T-helper 2 cell treated with Interferon-gamma antibody and Interleukin-4, amounts not matched to agents 100 ng/mL and 5 ng/mL, for 36 hours (primary cell): ENCODE data around the gene CKLF. TPM values are rescaled to one million over a fixed set of nuclear protein-coding genes. Genes with fewer than 3 reads are reported as not detected.

Experiments
- intact Hi-C: fragments of 100-400 bp; cut with micrococcal nuclease; formaldehyde crosslinking; loops from one replicate; pipeline ENCODE4 v1.15.1; 2023
- total RNA-seq: library from RNA; stranded (reverse); gene quantifications from 2 replicates; pipeline ENCODE4 v1.2.3, GENCODE V29; 2022

The CKLF gene
- total RNA-seq, 1 donor from 2014 or later, result 140 TPM

- intact Hi-C loops, result no loop called here
These were observed 12.5 kb upstream of the CKLF start for GRCh38 chr16:66539623-66540469.

GRCh38 chr16:66541388-66542355 lies 10.7 kb upstream of the CKLF start:
- intact Hi-C loops, result no loop called here

- intact Hi-C loops, result no loop called here
These were observed 10.0 kb upstream of the CKLF start for GRCh38 chr16:66542396-66542795.

- intact Hi-C loops, result no loop called here
These were observed 8.8 kb upstream of the CKLF start for GRCh38 chr16:66543541-66543940.

- intact Hi-C loops, result no loop called here
These were observed 8.2 kb upstream of the CKLF start for GRCh38 chr16:66544016-66544757.

- intact Hi-C loops, result no loop called here
These were observed 5.0 kb upstream of the CKLF start for GRCh38 chr16:66547101-66547989.

- intact Hi-C loops, result loop anchor here (2.0 kb wide), 1 partner anchor 23 kb away; no protein-coding TSS in a partner anchor
These were observed 4.3 kb upstream of the CKLF start for GRCh38 chr16:66548068-66548467.

GRCh38 chr16:66548868-66549267 lies 3.5 kb upstream of the CKLF start:
- intact Hi-C loops, result loop anchor here (2.0 kb wide), 1 partner anchor 24 kb away; no protein-coding TSS in a partner anchor

GRCh38 chr16:66549284-66550131 lies 2.9 kb upstream of the CKLF start, which contains the start of gene TK2:
TSS of gene TK2 (minus strand) at chr16:66550122. CDS start at chr16:66550061, 61 bp downstream.
- intact Hi-C loops, result loop anchor here (2.0 to 5.0 kb wide), 3 partner anchors 25 to 148 kb away; partner anchors contain the start of gene CMTM4

GRCh38 chr16:66551348-66551759 lies 1.0 kb upstream of the CKLF start:
- intact Hi-C loops, result loop anchor here (1.0 to 5.0 kb wide), 3 partner anchors 35 to 146 kb away; partner anchors contain the start of gene CMTM4

GRCh38 chr16:66551788-66552285 lies 539 bp upstream of the CKLF start:
- intact Hi-C loops, result loop anchor here (1.0 to 5.0 kb wide), 7 partner anchors 8 to 145 kb away; partner anchors contain the start of genes CMTM3 and CMTM4

- intact Hi-C loops, result loop anchor here (2.0 to 5.0 kb wide), 2 partner anchors 74 to 144 kb away; partner anchors contain the start of gene CMTM4
These were observed 847 bp downstream of the CKLF start for GRCh38 chr16:66553223-66553622.

GRCh38 chr16:66554021-66554420 lies 1.6 kb downstream of the CKLF start:
- intact Hi-C loops, result loop anchor here (5.0 kb wide), 1 partner anchor 143 kb away; the partner anchor contains the start of gene CMTM4

- intact Hi-C loops, result loop anchor here (5.0 kb wide), 1 partner anchor 143 kb away; the partner anchor contains the start of gene CMTM4
These were observed 2.1 kb downstream of the CKLF start for GRCh38 chr16:66554495-66554894.

GRCh38 chr16:66560107-66560506 lies 7.7 kb downstream of the CKLF start:
- intact Hi-C loops, result loop anchor here (1.0 kb wide), 1 partner anchor 8 kb away; the partner anchor contains the start of gene CKLF

GRCh38 chr16:66561381-66562080 lies 9.2 kb downstream of the CKLF start:
- intact Hi-C loops, result loop anchor here (2.0 kb wide), 1 partner anchor 43 kb away; the partner anchor contains the start of gene CMTM3

GRCh38 chr16:66562409-66562808 lies 10.0 kb downstream of the CKLF start:
- intact Hi-C loops, result loop anchor here (2.0 kb wide), 1 partner anchor 42 kb away; the partner anchor contains the start of gene CMTM3
